GM12874 (cell line): ENCODE measurements around the gene ZNF341.
A peak's percentile ranks its signal among the peaks of the same experiment; 100 is the strongest.

Experiments used
- TF ChIP-seq, protein P1 (sequence below): IDR thresholded peaks from 2 replicates; pipeline ENCODE4 v1.5.1; 2011; ENCODE audit warnings: low read depth, mild to moderate bottlenecking, control low read depth, low read length, moderate library complexity; ENCODE audit not compliant: insufficient read depth

ZNF341 gene

DNA sequence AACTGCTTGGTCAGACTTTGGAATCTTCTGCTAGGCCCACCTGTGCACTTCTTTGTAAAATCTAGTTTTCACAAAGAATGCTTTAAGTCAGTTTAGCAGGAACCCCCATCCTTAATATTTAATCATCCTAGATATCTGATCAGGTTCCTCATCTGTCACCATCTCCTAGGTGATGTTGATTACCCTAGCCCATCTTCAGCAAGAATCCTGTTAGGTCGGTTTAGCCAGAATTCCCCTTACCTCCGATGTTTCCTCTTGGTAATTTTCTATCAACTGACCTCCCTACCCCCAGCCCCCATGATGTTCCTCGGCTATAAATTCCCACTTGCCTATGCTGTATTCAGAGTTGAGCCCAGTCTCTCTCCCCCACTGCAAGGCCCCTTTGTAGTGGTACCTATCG, 2.7 kb upstream of the ZNF341 start:
- TF ChIP-seq, protein P1, sequence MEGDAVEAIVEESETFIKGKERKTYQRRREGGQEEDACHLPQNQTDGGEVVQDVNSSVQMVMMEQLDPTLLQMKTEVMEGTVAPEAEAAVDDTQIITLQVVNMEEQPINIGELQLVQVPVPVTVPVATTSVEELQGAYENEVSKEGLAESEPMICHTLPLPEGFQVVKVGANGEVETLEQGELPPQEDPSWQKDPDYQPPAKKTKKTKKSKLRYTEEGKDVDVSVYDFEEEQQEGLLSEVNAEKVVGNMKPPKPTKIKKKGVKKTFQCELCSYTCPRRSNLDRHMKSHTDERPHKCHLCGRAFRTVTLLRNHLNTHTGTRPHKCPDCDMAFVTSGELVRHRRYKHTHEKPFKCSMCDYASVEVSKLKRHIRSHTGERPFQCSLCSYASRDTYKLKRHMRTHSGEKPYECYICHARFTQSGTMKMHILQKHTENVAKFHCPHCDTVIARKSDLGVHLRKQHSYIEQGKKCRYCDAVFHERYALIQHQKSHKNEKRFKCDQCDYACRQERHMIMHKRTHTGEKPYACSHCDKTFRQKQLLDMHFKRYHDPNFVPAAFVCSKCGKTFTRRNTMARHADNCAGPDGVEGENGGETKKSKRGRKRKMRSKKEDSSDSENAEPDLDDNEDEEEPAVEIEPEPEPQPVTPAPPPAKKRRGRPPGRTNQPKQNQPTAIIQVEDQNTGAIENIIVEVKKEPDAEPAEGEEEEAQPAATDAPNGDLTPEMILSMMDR = no peak

DNA sequence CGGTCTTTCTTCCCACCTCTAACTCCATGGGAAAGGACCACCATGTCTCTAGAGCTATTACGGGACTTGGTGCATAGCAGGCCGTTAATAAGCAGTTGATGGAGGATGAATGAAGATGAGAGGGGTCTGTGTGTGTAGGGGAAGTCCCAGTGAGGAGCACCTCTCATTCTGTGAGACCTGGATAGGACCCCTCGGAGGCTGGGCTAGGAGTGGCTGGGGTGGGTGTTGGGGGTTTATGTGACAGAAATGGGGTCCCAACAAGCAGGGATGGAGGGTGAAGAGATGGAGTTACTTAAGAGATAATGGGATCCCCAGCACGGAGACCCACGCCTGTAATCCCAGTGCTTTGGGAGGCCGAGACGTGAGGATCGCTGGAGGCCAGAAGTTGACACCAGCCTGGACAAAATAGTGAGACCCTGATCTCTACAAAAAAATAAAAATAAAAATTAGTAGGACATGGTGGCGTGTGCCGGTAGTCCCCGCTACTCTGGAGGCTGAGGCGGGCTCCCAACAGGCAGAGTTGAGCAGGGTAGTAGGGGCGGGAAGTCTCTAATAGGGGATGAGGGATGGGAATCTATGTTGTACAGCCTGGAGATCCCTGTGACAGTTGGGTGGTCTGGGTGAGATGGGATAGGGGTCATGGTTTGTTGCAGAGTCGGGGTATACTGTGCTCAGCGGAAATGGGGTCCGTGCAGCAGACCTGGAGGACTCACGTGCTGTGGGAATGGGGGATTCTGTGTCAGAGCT, 677 bp upstream of the ZNF341 start:
- TF ChIP-seq, protein P1 = no peak

DNA sequence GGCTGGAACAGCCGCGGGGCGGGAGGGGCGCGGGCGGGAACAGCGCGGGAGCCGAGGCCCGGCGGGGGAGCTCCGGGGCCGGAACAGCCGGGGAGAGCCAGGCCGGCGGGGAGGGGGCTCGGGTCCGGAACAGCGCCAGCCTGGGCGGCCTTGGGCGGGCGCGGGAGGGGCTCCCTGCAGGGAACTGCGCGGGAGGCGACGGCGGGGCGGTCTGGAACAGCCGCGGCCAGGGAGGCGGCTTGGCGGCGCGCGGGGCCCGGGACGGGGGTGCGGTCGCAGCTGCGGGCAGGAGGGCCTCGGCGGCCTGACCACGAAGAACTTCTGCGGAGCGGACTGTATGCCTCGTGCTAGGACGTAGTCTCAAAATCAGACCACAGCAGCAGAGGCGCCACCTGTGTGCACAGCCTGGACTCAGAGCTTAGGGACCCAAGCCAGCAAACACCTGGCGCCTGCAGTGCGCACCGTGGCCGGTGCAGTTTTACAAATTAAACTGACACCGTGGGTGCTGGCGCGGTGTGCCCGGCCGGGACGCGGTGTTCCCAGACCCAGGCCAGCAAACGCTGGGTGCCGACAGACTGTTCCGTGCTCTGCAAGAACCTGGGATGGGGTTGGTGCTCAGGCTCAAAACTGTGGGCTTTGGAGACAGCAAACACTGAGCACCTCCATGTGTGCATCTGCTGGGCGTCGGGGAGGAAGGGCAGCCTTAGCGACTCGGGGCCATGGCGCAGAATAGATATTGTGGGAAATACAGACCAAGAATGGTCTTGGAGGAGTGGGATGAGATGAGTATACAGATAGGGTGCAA, 572 bp downstream of the ZNF341 start:
- TF ChIP-seq, protein P1 = 0 out of 2 replicates have a peak, but pooled peaks have one; percentile 16

DNA sequence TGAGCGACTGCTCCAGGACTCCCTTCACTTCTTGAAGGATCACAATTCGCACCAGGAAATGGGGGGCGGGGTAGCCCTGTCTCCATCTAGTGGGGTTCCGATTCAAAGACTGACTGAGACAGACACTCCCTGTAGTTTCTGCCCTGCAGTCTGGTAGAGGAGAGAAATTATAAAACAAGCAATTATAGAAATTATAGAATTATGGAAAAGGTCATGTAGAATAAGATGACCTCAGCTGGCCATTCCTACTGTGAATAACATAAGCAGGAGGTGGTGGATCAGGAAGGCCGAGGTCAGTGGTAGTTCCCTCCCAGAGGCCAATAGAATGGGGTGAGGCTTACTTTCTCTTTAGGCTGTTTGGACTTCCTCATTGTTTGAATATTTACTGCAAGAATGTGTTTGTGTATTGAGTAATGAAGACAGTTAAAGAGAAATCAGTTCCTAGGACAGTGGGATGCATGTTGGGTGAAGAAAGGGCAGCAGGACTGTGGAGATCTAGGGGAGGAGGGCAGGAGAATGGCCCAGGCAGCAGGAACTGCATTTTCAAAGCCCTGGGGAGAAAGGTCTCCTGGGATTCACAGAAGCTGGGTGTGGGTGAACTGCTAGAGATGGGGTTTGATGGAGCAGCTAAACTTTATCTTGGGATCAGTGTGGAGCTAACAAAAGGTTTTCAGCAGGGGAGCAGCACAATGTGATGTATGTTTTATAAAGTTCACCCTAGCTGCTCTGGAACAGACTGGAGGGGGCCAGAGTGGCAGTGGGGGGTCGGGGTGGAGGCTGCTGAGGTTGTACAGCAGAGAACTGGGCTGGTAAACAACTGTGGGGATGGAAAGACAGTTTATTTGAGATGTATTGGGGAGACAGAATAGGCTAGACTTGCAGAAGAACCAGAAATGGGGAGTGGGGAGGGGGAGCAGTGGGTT, 2.1 kb downstream of the ZNF341 start:
- TF ChIP-seq, protein P1 = no peak

DNA sequence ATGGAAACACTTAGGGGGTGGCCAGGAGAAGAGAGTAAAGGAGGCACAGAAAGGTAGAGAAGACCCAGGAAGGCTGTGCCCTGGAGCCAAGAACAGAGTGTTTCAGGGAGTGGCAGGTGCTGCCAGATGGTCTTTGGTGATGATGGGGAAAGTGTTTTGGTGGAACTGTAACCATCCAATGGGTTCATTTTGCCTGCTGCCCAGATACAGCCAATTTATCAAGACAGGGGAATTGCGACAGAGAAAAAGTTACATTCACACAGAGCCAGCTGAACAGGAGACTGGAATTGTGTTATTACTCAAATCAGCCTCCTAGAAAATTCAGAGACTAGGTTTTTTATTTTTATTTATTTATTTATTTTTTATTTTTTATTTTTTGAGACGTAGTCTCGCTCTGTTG, 5.2 kb downstream of the ZNF341 start:
- TF ChIP-seq, protein P1 = no peak

DNA sequence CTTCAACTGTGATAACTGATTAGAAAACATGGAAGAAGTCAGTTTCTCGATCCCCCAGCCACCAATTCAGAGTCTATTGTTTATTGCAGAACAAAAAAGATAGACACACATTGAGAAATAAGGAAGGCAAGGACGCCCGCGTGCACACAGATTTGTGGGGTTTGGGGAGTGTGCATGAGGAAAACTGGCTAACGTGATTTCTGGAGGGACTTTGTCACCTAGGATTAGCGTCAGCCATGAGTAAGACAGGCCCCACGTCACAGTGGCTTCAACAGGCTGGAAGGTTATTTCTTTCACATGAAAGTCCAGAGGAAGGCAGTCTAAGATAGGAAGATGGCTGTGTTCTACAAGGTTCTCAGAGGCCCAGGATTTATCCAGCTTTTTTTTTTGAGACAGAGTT, 7.7 kb downstream of the ZNF341 start:
- TF ChIP-seq, protein P1 = no peak

DNA sequence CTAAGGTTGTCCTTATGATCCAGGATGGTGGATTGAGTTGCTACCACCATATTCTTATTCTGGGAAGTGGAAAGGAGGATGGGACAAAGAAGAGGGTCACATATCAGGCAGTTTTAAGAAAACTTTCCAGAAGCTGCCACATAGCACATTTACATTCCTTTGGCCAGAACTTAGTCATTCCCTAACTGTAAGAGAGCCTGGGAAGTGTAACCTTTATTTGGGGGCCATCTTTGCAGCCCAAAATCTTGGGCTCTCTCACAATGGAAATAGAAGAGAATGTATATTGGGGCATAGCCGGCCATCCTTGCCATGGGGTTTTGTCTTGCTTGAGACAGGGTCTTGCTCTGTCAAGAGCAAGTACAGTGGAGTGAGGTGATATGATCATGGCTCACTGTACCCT, 8.4 kb downstream of the ZNF341 start:
- TF ChIP-seq, protein P1 = no peak
